NCI-H128 (cell line): ENCODE data around the gene LRRC26.

Experiments used
- DNase-seq: peaks from one replicate; lab custom pipeline; 2025; ENCODE audit not compliant: unreplicated experiment; lab: John Stamatoyannopoulos, UW

Gene LRRC26

DNA sequence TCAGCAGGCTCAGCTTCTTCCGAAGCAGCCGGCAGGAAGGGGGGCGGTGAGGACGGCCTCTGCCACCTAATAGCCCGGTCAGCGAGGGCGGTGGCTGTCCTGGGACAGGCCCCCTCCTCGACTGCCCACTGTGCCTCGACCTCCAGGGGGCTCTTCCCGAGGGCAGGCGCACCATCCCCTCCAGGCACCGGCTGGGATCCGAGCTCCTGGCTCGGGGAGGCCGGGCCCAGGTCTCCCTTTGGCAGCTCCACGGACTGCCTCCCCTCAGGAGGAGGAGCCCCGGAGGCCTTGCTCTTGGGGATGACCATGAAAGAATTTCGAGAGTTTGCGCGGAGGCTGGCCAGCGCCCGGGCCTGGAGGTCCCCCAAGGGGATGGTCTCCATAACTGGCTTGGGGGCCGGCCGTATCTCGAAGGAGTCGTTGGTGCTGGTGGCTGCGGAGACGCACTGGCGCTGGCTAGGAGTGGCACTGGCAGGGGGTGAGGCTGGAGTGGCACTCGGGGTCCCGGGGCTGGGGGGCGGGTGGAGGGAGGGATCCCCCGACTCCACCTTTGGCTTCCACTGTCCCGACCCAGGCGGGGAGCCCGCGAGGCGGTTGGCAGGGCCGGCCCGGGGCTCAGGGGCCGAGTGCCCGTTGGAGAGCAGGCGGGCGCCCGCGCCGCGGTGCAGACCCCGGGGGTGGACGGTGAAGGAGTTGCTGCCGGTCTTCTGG lies 29.7 kb upstream of the LRRC26 start:
- no peak for DNase-seq

DNA sequence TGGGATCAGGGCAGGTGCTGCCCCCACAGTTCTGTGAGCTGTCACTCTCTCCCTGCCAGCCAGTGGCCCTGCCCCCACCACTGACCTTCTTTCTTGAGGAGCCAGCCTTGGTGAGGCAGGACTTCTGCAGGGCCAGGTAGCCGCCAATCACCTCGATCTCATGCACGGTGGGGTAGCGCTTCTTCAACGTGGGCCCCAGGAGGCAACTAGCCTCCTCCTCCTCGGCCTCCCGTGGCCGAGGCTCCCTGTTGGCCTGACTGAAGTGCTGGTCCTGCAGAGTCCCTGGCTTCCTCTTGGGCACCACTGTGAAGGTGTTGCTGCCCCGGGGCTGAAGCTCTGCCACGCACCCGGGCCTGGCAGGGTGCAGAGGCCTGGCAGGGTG lies 29.0 kb upstream of the LRRC26 start:
- DNase-seq, result no peak

DNA sequence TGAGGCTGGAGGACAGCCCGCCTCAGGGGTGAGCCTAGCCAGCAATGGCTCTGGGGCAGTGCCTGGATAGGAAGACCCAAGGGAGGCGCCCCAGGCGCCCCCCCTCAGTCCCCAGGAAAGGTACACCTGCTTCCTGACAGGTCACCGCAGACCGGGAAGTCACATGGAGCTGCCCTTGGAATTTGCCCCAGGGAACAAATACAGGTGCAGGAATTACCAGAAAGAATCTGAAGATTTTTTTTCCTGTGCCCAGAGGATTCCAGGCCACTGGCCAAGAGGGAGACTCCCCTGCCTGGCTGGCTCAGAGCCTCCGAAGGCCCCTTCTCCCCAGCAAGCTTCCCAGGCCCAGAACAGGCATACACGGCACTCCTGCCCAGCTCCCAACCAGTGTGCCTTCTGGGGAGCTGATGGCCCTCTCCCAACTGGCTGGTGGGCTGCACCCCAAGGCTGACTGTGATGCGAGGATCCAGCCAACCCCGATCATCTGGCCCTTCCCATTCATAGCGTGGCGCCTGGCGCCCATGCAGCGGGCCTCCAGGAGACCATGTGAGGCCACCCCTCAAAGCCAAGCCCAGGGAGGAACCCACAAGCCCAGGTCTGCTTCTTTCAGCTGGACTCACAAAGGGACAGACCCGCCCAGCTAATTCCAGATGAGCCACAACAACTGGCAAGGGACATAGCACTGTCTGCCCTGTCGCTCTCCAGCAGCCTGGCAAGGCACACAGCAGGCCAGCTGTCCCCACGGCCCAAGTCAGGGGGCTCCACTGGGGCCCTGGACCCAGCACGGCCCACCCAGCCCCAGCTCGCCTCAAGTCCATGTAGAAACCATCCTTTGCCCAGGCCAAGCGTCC lies 28.4 kb upstream of the LRRC26 start:
- no peak for DNase-seq

DNA sequence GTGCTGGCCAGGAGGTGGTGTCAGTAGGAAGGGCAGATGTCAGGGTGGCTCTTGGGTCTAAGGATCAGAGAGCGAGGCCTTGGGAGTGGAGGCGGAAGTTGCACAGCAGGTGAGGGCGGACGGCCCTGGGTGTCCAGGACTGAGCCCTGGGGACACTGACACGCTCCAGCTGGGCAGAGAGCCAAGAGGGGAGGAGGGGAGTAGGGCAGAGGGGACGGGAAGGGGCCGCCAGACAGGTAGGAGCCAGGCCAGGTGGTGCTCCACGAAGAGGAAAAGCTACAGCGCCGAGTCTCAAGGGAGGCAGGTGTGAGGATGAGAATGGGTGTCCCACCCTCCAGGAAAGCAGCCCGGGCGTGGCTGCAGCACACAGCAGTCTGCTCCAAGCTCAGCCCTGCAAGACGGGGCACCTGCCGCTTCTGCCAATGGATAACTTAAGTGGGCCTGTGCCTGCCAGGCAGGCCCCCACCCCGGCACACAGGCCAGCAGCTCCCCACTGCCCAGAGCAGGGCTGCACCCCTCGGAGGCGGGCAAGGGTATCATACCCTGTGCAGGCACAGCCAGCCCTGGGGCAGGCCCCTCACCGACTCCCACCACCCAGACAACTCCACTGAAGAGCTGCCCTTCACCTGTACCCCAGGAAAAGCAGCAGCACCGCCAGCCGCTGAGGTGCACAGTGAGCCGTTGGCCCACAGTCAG lies 25.8 kb upstream of the LRRC26 start:
- DNase-seq, result peak; percentile 74

DNA sequence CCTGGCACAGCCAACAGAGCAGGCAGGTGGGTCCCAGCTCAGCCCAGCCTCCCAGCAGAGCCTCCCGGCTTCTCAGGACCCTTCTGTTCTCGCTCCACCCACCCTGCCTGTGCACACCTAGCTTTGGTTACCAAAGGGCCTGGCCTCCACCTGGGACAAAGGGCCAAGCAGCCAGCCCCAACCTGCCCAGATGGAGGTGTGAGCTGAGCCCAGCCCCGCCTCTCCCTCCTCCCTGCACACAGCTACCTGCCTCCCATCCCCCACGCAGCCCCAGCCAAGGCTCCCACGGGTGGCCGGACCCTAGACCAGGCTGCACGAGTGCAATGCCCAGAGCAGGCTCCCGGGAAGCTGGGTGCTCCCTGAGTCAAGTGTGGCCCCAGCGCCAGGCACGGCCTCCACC lies 25.1 kb upstream of the LRRC26 start:
- DNase-seq, result no peak

DNA sequence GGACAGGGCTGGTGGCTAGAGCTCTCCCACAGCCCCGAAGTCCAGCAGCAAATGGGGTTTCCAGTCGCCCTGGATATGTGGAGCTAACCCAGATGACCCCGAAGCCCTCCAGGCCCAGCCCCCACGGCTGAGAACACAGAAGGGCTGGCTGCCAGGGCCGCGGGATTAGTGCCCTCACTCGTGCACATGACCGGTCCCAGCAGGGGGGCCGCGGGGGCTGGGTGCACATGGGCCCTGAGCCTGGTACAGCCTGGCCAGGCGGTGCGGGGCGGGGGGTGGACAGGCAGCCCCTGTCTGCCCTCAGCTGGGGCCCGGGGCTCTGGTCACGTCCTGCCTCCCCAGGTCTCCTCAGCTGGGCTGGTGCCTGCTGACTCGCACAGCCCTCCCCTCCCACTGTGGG lies 24.5 kb upstream of the LRRC26 start:
- DNase-seq, result no peak

DNA sequence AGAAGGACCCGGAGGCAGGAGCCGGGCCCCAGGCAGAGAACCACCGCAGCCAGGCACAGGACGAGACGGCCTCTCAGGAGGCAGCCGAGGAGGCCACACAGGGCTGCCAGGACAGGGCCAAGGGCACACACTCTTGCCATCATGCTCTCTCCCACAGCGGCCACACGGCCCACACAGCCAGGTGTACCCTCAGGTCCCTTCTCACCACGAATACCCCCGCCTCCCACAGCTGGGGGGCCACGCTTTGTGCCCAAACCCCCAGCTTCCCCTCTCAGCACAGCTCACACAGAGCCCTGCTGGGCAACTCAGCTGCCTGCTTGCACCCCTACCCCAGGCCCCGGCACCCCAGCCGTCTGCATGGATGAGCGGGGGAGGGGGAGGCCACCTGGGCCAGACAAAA lies 23.9 kb upstream of the LRRC26 start:
- DNase-seq, result no peak

DNA sequence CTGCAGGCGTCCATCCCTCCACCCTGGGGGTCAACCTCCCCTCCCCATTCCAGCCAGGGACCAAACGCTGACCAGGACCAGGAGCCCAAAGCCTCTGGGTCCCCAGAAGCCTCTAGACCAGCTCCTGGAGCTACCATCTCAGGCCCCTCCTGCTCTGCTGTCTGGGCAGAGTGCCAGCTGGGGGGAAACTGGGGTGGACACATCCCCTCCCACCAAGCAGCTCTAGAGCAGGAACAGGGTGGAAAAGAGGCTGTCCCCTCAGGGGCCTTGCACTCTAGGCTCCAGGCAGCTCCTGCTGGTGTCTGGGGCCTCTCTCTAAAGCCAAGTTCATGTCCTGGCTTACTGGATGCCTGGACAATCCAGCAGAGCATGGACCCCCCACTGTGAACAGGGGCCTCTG lies 23.0 kb upstream of the LRRC26 start:
- no peak for DNase-seq

DNA sequence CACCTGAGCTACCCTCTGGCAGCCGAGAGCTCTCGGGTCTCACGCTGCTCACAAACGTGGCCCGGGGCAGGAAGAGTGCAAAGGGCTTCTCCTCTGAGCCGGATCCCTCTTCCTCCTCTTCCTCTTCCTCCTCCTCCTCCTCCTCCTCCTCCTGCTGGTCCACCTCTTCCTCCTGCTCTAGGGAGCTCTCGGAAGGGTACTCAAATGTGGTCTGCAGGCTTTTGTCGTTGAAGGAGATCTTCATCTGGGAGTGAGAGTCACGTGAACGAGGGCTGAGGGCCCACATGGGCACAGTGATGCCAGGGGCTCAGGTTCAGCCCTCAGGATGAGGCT lies 22.6 kb upstream of the LRRC26 start:
- DNase-seq, result no peak

DNA sequence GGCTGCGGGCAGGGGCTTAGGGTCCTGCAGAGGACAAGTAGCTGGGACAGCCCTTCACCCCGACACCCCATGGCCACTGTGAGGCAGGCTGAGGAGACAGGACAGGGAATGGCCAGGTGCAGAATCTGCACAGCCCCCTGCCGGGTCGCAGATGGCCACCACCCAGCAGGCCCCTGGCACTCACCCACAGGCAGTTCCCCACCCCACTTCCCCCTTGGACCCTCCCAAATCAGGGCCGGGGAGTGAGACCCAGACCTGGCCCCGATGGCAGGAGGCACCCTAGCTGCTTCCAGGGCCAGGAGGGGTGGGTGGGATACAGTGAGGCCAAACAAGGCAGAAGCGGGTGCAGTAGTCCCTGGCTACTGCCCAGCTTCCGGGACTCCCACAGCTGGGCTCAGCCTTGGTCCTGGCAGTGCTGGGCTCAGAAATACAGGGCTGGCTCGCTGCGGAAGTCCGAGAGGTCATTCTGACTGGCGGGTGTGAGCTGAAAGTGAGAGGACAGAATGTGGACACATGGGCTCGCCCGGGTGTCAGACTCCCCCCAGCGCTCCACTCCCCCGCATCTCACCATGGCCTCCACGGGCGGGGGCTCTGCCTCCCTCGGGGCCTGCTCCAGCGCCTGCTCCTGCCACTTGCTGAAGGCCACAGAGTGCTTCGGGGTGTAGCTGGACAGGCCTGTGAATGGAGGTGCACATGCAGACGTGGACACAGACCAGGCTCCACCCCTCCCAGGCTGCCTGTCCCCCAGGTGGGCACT lies 22.0 kb upstream of the LRRC26 start:
- DNase-seq, result no peak

DNA sequence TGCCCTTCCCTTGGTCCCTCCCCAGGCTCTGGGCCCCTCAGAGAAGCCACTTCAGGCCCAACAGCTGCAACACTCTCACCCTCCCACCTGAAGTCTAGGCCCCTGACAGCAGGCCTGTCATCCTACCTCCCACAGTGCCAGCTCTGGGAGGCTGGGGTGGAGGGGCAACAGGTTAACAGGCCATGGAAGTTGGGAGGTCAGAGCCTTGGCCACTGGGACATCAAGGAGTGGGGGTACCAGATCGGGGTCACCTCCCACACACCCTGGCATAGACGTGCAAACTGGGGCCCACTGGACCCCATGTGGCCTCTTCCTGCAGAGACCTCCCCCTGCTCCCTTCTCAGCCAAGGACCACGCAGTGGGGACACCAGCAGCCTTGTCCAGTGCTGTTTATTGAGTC lies 21.4 kb upstream of the LRRC26 start:
- no peak for DNase-seq

DNA sequence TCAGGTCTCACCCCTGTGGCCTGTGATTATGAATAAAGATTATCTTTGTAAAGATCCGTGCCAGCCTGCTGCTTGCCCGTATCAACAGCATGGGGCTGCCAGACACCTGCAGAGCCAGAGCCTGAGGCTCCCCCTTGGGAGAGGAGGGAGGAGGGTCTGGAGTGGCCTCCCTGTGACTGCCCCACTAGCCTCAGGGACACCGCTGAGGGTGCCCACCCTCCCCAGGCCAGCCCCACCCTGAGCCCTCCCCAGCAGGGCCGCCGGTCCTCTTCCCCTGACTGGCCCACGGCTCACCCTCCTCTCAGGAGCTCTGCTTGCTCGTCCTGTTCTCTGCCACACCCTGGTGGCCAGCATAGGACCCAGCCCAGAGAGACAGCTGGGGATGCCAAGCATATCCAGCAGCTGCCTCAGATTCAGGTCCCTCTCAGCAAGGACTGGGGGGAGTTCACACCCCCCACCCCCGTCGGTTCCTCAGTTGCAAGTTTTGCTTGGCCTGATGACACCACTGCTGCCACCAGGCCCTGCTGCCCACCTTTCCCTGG lies 20.5 kb upstream of the LRRC26 start:
- no peak for DNase-seq

DNA sequence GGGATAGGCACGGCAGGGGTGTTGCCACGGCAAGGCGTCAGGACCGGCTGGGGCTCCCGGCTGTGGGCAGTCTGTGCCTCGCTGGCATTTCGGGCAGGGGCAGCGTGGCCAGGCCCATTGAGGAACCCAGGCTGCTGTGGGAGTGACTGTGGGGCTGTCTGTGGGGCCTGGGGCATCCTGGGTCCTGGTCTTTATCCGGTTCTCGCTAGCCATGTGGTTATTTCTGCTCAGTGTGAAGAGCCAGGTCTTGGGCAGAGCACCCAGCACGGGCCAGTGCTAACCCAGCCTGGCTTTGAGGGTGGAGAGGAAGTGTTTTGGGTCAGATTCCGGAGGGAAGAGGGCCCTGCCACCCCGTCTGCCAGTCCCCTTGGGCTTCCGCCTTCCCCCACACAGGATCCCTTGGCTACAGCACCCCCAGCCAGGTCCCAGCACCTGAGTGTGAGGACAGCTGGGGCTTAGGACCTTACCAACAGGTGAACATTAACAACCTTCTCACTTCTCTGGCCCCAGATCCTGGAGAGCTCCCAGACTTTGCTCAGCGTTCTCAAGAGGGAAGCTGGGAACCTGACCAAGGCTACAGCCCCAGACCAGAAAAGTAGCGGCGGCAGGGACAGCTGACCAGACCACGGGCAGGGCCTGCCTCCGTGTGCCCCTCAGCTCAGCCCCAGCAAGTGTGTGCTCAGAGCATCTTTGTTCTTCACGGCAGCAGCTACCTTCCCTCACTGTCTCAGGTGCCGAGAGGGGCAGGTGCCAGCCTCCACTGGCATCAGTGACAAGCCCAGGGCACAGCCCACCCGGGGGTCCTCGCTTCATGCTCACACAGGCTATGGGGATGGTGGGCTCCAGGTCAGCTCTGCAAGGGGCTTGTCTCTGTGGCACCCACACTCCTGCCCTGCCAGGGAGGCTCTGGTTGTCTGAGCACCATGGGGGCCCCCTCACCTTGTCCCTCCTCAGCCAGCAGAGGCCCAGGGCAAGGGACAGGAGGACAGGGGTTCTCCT lies 19.7 kb upstream of the LRRC26 start:
- DNase-seq, result no peak

DNA sequence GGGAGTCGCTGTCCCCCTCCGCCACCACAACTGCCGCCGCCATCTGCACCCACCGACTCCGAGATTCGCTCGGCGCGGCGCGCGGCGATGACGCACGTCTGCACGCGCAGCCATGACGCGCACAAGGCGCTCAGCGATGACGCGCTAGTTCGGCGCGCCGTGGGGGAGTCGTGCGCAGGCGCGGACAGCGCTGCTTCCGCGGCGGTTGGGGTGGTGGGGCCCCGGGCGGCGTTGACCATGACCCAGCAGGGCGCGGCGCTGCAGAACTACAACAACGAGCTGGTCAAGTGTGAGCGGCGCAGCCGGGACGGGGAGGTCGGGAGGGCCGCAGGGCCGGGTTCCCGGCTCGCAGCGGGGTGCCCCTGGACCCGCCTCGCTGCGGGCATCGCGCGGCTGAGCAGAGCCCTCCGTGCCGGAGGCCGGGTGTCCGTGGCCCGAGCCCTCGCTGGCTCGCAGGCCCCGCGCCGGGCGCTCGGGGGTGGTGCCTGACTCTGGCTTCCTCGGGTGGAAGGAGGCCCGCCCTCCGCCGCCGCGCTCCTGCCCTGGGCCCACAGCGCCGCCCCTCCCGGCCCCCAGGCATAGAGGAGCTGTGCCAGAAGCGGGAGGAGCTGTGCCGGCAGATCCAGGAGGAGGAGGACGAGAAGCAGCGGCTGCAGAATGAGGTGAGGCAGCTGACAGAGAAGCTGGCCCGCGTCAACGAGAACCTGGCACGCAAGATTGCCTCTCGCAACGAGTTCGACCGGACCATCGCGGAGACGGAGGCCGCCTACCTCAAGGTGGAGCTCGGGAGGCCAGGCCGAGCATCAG lies 18.8 kb upstream of the LRRC26 start, which contains the start of the genes ANAPC2 and SSNA1:
TSS of gene ANAPC2 (minus strand) at position 71 of the 807 bp plus-strand sequence. CDS start at position 43, 28 bp downstream.
TSS of gene SSNA1 (plus strand) at position 187 of the 807 bp plus-strand sequence. CDS start at position 238, 51 bp downstream.
- DNase-seq, result peak; percentile 83

DNA sequence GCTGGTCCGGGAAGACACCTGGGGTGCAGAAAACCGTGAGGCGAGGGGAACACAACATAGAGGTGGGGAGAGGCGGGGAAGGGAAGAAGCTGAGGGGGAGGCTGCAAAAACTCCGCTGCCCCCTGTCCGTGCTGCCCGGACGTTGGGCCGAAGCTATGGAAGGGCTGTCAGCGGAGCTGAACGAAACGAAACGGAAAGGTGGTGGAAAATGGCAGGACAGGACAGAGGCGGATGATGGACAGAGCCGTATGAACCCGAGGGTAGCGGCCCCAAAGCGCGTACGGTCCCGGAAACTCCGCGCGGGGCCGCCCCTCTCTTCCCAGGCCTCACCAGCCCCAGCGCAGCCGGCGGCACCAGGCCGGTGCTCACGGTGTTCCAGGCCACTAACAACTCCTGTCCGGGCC lies 18.2 kb upstream of the LRRC26 start:
- no peak for DNase-seq

DNA sequence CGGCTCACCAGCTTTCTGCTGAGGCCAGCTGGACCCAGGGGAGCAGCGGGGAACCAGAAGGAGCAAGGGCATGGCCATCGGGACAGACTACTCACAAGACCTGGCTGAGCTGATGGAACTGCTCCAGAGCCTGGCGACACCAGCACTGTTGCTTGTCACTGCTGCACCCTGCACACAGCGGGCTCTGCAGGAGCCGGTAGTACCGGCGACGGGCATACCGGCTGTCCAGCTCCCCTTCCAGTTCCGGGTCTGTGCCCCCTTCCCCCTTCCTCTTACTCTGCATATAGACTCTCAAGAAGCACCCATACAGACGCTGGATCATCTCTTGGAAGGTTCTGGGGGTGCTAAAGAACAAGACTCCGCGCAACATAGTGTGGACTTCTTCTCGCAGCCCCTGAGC lies 17.5 kb upstream of the LRRC26 start:
- DNase-seq, result no peak

DNA sequence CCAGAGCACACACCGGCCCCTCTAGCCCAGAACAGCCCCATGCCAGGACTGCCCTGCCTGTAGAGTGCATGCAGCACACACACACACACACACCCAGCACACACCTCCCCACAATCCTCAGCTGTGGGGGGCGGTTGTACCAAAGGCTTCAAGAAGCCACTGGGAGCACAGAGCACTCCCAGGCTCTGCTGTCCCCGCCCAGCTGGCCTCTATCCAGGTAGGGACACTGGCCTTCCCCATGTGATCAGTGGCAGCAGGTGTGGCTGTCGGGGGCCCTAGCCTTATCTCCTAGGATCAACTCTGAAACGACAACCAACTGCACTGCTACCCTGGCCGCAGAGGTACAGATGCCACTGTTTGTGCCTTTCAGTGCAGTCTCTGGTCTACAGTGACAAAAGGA lies 16.5 kb upstream of the LRRC26 start:
- DNase-seq, result no peak

DNA sequence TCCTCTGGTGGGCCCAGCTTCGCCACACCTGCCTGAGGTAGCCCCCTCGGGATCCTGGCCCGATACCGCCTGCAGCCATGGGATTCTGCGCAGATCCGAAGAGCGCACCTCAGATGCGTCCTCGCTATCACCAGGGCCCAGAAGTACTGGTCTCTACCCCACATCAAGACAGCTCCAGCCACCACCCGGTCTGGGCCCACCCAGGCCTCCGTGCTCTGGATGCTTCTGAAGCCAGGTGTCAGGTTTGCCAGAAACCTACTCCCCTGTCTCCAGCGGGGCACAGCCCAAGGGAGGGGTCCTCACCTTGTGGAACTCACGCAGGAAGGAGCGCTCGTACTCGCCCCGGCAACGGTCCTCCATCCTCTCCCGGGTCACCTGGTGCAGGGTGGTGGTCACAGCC lies 16.1 kb upstream of the LRRC26 start:
- DNase-seq, result no peak
